Measurements from ENCODE around the gene BCL7A. TPM values are rescaled to one million over a fixed set of nuclear protein-coding genes. Genes with fewer than 3 reads are reported as not detected.

BCL7A gene
- total and polyA plus RNA-seq, 9 of the 15 experiments (the other 6 are each of a cell fraction or from before 2014, with no cell fraction given) = 0.25 to 21.9 (median 14.9) TPM

DNA sequence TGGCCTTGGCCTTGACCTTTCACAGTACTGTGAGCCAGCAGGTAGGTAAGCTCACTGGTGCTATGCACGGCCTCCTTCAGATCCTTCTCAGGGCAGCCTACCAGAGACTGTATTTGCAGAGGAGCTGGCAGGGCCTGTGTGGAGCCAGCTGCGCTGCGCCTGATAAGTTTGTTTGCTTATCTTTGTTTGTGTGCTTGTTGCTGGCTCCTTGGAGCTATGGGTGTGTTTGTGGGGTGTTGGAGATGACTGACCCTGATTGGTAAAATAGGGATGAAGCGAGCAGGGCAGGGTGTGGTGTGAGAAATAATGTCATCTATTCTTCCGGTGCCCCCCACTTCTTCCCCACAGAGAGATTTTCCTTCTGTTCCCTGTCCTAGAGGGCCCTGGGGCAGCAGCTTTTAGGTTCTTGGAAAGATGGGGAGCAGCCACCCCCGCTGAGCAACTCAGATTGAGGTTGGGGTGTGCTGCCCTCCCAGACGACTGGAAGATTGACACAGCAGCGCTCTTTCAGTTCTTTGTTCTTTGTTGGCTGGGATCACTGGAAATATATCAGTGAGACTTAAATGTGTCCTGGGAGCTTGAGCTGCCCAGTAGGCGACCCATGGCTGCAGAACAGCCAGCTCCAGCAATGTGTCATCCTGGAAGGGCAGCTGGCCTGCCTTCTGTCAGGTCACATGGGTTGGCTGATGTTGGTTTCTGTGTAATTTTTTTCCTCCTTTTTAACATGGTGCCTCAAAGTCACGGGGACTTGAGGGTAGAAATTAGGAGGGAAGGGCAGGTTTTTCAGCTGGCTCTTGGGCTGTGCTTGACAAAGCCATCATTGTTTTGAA lies 76.5 kb downstream of the BCL7A start (continued):
- TF ChIP-seq ZNF77 (CRISPR knock-in tag; IDR thresholded peaks at IDR 0.05) (no peak), KDM2B (CRISPR knock-in tag; IDR thresholded peaks at IDR 0.05) (no peak), ZFP1 (CRISPR knock-in tag; IDR thresholded peaks at IDR 0.05) (no peak), TEAD1 (CRISPR knock-in tag; IDR thresholded peaks at IDR 0.05) (peak in 1 of 2 experiments; percentile 51; a peak in 2 of 4 replicates), BCOR (IDR thresholded peaks at IDR 0.05) (peak; percentile 71), PHF21A (IDR thresholded peaks at IDR 0.05; ENCODE audit: borderline replicate concordance, low read depth) (peak; percentile 47; the same call in 1 of the 2 replicates), RBFOX2 (IDR thresholded peaks at IDR 0.05; ENCODE audit: low read depth, low read length) (no peak), ZNF766 (CRISPR knock-in tag; conservative IDR thresholded peaks at IDR 0.05) (peak; percentile 38; the same call in 1 of the 2 replicates), YBX1 (IDR thresholded peaks at IDR 0.05) (no peak), ETV1 (tag; conservative IDR thresholded peaks at IDR 0.05; ENCODE audit: low read depth) (peak; percentile 43; the same call in 1 of the 2 replicates), ZNF584 (CRISPR knock-in tag; IDR thresholded peaks at IDR 0.05; ENCODE audit: low read depth) (peak; percentile 60), NCOA1 (IDR thresholded peaks at IDR 0.05; ENCODE audit: low read depth) (peak; percentile 70; the same call in 1 of the 2 replicates), CREB1 (IDR thresholded peaks at IDR 0.05) (peak; percentile 70; the same call in 1 of the 2 replicates), CREB1 (CRISPR knock-in tag; IDR thresholded peaks at IDR 0.05) (peak; percentile 46; the same call in 1 of the 2 replicates), SRF (CRISPR knock-in tag; IDR thresholded peaks at IDR 0.05) (0 out of 4 replicates have a peak, but pooled peaks of 1 of the 2 experiments have one; percentile 38), MCM3 (IDR thresholded peaks at IDR 0.05) (no peak), MEF2D (tag; conservative IDR thresholded peaks at IDR 0.05; ENCODE audit: low read depth) (peak; percentile 65), TRIM24 (IDR thresholded peaks at IDR 0.05) (peak; percentile 86 to 90)
- TF ChIP-seq, protein P1, sequence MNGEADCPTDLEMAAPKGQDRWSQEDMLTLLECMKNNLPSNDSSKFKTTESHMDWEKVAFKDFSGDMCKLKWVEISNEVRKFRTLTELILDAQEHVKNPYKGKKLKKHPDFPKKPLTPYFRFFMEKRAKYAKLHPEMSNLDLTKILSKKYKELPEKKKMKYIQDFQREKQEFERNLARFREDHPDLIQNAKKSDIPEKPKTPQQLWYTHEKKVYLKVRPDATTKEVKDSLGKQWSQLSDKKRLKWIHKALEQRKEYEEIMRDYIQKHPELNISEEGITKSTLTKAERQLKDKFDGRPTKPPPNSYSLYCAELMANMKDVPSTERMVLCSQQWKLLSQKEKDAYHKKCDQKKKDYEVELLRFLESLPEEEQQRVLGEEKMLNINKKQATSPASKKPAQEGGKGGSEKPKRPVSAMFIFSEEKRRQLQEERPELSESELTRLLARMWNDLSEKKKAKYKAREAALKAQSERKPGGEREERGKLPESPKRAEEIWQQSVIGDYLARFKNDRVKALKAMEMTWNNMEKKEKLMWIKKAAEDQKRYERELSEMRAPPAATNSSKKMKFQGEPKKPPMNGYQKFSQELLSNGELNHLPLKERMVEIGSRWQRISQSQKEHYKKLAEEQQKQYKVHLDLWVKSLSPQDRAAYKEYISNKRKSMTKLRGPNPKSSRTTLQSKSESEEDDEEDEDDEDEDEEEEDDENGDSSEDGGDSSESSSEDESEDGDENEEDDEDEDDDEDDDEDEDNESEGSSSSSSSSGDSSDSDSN (IDR thresholded peaks at IDR 0.05; ENCODE audit: borderline replicate concordance in 1 of 2, low read depth in 2 of 2, low read length in 2 of 2) = peak in 1 of 2 experiments; percentile 35; a peak in 1 of 4 replicates
- TF ChIP-seq, protein P2, sequence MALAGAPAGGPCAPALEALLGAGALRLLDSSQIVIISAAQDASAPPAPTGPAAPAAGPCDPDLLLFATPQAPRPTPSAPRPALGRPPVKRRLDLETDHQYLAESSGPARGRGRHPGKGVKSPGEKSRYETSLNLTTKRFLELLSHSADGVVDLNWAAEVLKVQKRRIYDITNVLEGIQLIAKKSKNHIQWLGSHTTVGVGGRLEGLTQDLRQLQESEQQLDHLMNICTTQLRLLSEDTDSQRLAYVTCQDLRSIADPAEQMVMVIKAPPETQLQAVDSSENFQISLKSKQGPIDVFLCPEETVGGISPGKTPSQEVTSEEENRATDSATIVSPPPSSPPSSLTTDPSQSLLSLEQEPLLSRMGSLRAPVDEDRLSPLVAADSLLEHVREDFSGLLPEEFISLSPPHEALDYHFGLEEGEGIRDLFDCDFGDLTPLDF (CRISPR knock-in tag; IDR thresholded peaks at IDR 0.05) = no peak
- TF ChIP-seq, protein P3, sequence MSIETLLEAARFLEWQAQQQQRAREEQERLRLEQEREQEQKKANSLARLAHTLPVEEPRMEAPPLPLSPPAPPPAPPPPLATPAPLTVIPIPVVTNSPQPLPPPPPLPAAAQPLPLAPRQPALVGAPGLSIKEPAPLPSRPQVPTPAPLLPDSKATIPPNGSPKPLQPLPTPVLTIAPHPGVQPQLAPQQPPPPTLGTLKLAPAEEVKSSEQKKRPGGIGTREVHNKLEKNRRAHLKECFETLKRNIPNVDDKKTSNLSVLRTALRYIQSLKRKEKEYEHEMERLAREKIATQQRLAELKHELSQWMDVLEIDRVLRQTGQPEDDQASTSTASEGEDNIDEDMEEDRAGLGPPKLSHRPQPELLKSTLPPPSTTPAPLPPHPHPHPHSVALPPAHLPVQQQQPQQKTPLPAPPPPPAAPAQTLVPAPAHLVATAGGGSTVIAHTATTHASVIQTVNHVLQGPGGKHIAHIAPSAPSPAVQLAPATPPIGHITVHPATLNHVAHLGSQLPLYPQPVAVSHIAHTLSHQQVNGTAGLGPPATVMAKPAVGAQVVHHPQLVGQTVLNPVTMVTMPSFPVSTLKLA (conservative IDR thresholded peaks at IDR 0.05) = peak; percentile 31 to 85; a peak in 3 of 4 replicates
- TF ChIP-seq, protein P4, sequence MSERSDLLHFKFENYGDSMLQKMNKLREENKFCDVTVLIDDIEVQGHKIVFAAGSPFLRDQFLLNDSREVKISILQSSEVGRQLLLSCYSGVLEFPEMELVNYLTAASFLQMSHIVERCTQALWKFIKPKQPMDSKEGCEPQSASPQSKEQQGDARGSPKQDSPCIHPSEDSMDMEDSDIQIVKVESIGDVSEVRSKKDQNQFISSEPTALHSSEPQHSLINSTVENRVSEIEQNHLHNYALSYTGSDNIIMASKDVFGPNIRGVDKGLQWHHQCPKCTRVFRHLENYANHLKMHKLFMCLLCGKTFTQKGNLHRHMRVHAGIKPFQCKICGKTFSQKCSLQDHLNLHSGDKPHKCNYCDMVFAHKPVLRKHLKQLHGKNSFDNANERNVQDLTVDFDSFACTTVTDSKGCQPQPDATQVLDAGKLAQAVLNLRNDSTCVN (CRISPR knock-in tag; IDR thresholded peaks at IDR 0.05) = no peak
